CMK (cell line): ENCODE measurements around the gene XPO4.
"Not testable (repeated sequence)": the region's sequence is repeated elsewhere in the genome, so short reads cannot be mapped to it uniquely, and the experiment has no call there.

Source experiments
- DNase-seq: peaks from one replicate; pipeline ENCODE4 v3.0.0-alpha.2; 2010; ENCODE audit warnings: low read depth

Gene XPO4

GRCh38 chr13:20787180-20787579, 115.4 kb downstream of the XPO4 start:
- no peak for DNase-seq

- DNase-seq, result no peak
Observed at GRCh38 chr13:20782116-20782708, 120.3 kb downstream of the XPO4 start.

- no peak for DNase-seq
Observed at GRCh38 chr13:20780317-20780716, 122.2 kb downstream of the XPO4 start.

GRCh38 chr13:20779405-20779804, 123.1 kb downstream of the XPO4 start:
- DNase-seq, result no peak

- no peak for DNase-seq
Observed at GRCh38 chr13:20778311-20778710, 124.2 kb downstream of the XPO4 start.

- DNase-seq, result no peak
Observed at GRCh38 chr13:20776751-20777150, 125.8 kb downstream of the XPO4 start.

- no peak for DNase-seq
Observed at GRCh38 chr13:20775961-20776360, 126.6 kb downstream of the XPO4 start.

- DNase-seq, result no peak
Observed at GRCh38 chr13:20774746-20775145, 127.8 kb downstream of the XPO4 start.

GRCh38 chr13:20773194-20774080, 129.1 kb downstream of the XPO4 start, which contains the start of gene EEF1AKMT1:
EEF1AKMT1 (minus strand) TSS chr13:20773961; CDS start chr13:20757598, 16,363 bp downstream.
- DNase-seq, result peak; percentile 68

GRCh38 chr13:20772401-20773131, 130.0 kb downstream of the XPO4 start:
- no peak for DNase-seq

- DNase-seq, result no peak
Observed at GRCh38 chr13:20769834-20770233, 132.7 kb downstream of the XPO4 start.

- no peak for DNase-seq
Observed at GRCh38 chr13:20769091-20769490, 133.5 kb downstream of the XPO4 start.

- no peak for DNase-seq
Observed at GRCh38 chr13:20767309-20767943, 135.1 kb downstream of the XPO4 start.

- no peak for DNase-seq
Observed at GRCh38 chr13:20760872-20761271, 141.7 kb downstream of the XPO4 start.

GRCh38 chr13:20754009-20754408, 148.5 kb downstream of the XPO4 start:
- no peak for DNase-seq

GRCh38 chr13:20749377-20749776, 153.2 kb downstream of the XPO4 start:
- no peak for DNase-seq

- not testable (repeated sequence) for DNase-seq
Observed at GRCh38 chr13:20743830-20744404, 158.6 kb downstream of the XPO4 start.

- no peak for DNase-seq
Observed at GRCh38 chr13:20740021-20740420, 162.5 kb downstream of the XPO4 start.

GRCh38 chr13:20738616-20739015, 163.9 kb downstream of the XPO4 start:
- no peak for DNase-seq

GRCh38 chr13:20729633-20730585, 172.6 kb downstream of the XPO4 start:
- DNase-seq, result no peak
